GM23248 (cell line): Measurements from ENCODE around the gene CBFA2T3. TPM values are rescaled to one million over a fixed set of nuclear protein-coding genes. Genes with fewer than 3 reads are reported as not detected.

Source experiments
- DNase-seq: peaks from one replicate; pipeline ENCODE4 v3.0.0-alpha.2; 2015
- H2AFZ ChIP-seq: fragments of 200-600 bp; sonication (generic); 2 replicates; pipeline ENCODE4 v1.6.1; 2016; ENCODE audit warnings: antibody characterized with exemption
- H3F3A ChIP-seq: fragments of 200-600 bp; sonication (generic); 2 replicates; pipeline ENCODE4 v1.6.1; 2016; ENCODE audit warnings: mild to moderate bottlenecking, antibody characterized with exemption, mixed run types; ENCODE audit not compliant: insufficient read depth
- H3K27ac ChIP-seq: fragments of 200-600 bp; sonication (generic); 2 replicates; pipeline ENCODE4 v1.5.1; 2016; ENCODE audit warnings: mild to moderate bottlenecking
- H3K27me3 ChIP-seq: fragments of 200-600 bp; sonication (generic); replicated peaks from 2 replicates; pipeline ENCODE4 v1.6.1; 2016; ENCODE audit warnings: mild to moderate bottlenecking; ENCODE audit not compliant: insufficient read depth
- H3K36me3 ChIP-seq: fragments of 200-600 bp; sonication (generic); 2 replicates; pipeline ENCODE4 v1.6.1; 2016; ENCODE audit warnings: low read depth, mild to moderate bottlenecking
- H3K4me1 ChIP-seq: fragments of 200-600 bp; sonication (generic); 2 replicates; pipeline ENCODE4 v1.6.1; 2016; ENCODE audit warnings: mild to moderate bottlenecking; ENCODE audit not compliant: insufficient read depth
- H3K4me2 ChIP-seq: fragments of 200-600 bp; sonication (generic); one replicate; pipeline ENCODE4 v1.6.1; 2016; ENCODE audit warnings: mild to moderate bottlenecking; ENCODE audit not compliant: unreplicated experiment
- H3K4me3 ChIP-seq: fragments of 200-600 bp; sonication (generic); 2 replicates; pipeline ENCODE4 v1.5.1; 2016; ENCODE audit warnings: mild to moderate bottlenecking
- H3K79me2 ChIP-seq: fragments of 200-600 bp; sonication (generic); 2 replicates; pipeline ENCODE4 v1.6.1; 2016; ENCODE audit warnings: mild to moderate bottlenecking; ENCODE audit not compliant: insufficient read depth
- H3K9ac ChIP-seq: fragments of 200-600 bp; sonication (generic); 2 replicates; pipeline ENCODE4 v1.6.1; 2016; ENCODE audit warnings: mild to moderate bottlenecking
- H3K9me2 ChIP-seq: fragments of 200-600 bp; sonication (generic); 2 replicates; pipeline ENCODE4 v1.6.1; 2016; ENCODE audit warnings: mixed run types, mild to moderate bottlenecking, moderate library complexity; ENCODE audit not compliant: insufficient read depth
- H3K9me3 ChIP-seq: fragments of 200-600 bp; sonication (generic); one replicate; pipeline ENCODE4 v1.6.1; 2017; ENCODE audit warnings: low read depth
- H4K20me1 ChIP-seq: fragments of 200-600 bp; sonication (generic); 2 replicates; pipeline ENCODE4 v1.6.0; 2016; ENCODE audit not compliant: insufficient read depth
- EZH2 ChIP-seq: fragments of 200-600 bp; sonication (generic); IDR thresholded peaks from 2 replicates; pipeline ENCODE4 v1.6.1; 2018; ENCODE audit warnings: antibody characterized with exemption, mild to moderate bottlenecking; ENCODE audit not compliant: insufficient read depth, poor library complexity, severe bottlenecking
- EZH2phosphoT487 ChIP-seq: fragments of 200-600 bp; sonication (generic); IDR thresholded peaks from 2 replicates; pipeline ENCODE4 v1.6.1; 2018; ENCODE audit warnings: antibody characterized with exemption, moderate library complexity, mild to moderate bottlenecking, low read depth; ENCODE audit not compliant: insufficient read depth
- WGBS, 2 experiments: methylation state at CpG; one replicate each; pipeline ENCODE4 v1.1.6; 2015 to 2017; ENCODE audit warnings: low lambda C conversion rate in 2 of 2, low coverage in 1 of 2; ENCODE audit errors: missing lambda C conversion rate in 2 of 2; 5-methylcytosine and 5-hydroxymethylcytosine counted together
- in situ Hi-C: fragments of 300-500 bp; cut with MboI; formaldehyde crosslinking; loops from 2 replicates; pipeline ENCODE4 v1.15.0; 2020
- polyA plus RNA-seq: library from polyadenylated mRNA; unstranded; fragments of >200 nt; fragmentation: Nextera tagmentation; extraction: Ambion mirVana; gene quantifications from 2 replicates; pipeline ENCODE4 v1.2.1, GENCODE V29; 2016
- total RNA-seq: library from RNA; depleted of rRNA; stranded (reverse); fragments of >200 nt; shearing (Covaris generic); gene quantifications from 2 replicates; pipeline ENCODE4 v1.2.3, GENCODE V29; 2014

CBFA2T3 gene
- total and polyA plus RNA-seq, 2 experiments from 2014 or later: not detected

DNA sequence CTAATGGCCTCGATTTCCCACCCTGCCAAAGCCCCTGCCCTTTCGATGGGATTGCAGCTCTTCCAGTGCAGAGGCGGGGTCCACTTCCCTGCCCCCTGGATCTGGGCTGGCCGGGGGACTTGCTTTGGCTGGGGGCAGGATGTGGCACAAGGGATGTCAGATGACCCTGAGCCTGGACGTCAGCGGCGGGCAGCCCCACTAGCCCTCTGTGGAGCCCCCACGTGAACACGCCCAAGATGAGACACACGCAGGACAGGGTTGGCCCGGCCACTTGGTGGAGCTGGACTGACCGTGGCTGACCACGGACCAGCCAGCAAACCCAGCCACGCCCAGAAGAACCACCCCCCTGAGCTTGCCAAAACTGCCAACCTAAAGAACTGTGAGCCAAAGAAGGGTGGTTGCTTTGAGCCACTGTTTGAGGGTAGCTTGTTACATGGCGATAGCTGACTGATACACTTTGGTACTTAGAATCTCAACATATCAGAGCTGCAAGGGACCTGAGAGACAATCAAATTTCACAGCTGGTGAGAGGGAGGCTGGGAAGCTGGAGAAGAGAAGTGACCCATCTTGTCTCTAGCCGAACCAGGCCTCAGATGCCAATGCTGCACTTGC is 63.9 kb downstream of the CBFA2T3 start:
- Histone ChIP-seq H3K9me3 (no peaks in the 10 kb centered on the region), H3K4me3 (no peak overlapping the region), H3K4me2 (no peak overlapping the region), H3K4me1 (0 out of 2 replicates have a peak, but pooled peaks cover 2% of the 10 kb centered on the region), H3F3A (no peaks in the 10 kb centered on the region), H4K20me1 (no peaks in the 10 kb centered on the region), H3K27ac (no peak overlapping the region), H2AFZ (no peak overlapping the region), H3K27me3 (no peaks in the 10 kb centered on the region), H3K9me2 (no peaks in the 10 kb centered on the region), H3K9ac (no peak overlapping the region), H3K36me3 (no peaks in the 10 kb centered on the region), H3K79me2 (no peaks in the 10 kb centered on the region)
- TF ChIP-seq EZH2 (no peak), EZH2phosphoT487 (no peak)
- in situ Hi-C loops: no loop called here
- DNase-seq: no peak
- 85 to 92% methylated on average over 13 to 16 of the region's 16 CpGs for WGBS, 2 experiments

DNA sequence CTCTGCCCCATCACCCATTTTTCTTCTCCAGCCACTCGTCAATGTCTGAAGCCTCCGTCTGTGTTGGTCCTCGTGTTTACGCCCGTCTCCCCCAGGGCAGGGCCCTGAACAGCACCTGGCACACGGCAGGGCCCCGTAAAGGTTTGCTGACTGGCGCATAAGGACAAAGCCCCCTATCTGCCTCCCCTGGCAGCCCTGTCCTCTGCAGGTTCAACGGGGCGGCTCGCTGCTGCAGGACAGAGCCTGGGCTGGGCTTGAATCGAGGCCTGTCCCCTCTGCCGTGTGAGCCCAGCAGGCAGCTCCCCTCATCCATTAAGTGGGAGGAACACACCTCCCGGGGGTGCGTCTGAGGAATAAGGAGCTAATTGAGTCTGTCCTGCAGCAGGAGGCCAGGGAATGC is 64.5 kb downstream of the CBFA2T3 start:
- Histone ChIP-seq H2AFZ (no peak overlapping the region), H3K27me3 (no peaks in the 10 kb centered on the region), H3K27ac (no peak overlapping the region), H3K4me2 (no peak overlapping the region), H3K9me2 (no peaks in the 10 kb centered on the region), H3F3A (no peaks in the 10 kb centered on the region), H3K4me1 (0 out of 2 replicates have a peak, but pooled peaks cover 2% of the 10 kb centered on the region), H3K79me2 (no peaks in the 10 kb centered on the region), H3K9me3 (no peaks in the 10 kb centered on the region), H4K20me1 (no peaks in the 10 kb centered on the region), H3K4me3 (no peak overlapping the region), H3K36me3 (no peaks in the 10 kb centered on the region), H3K9ac (no peak overlapping the region)
- 85 to 90% methylated on average over 15 of the region's 15 CpGs for WGBS, 2 experiments
- TF ChIP-seq EZH2 (no peak), EZH2phosphoT487 (no peak)
- in situ Hi-C loops: no loop called here
- DNase-seq: no peak

DNA sequence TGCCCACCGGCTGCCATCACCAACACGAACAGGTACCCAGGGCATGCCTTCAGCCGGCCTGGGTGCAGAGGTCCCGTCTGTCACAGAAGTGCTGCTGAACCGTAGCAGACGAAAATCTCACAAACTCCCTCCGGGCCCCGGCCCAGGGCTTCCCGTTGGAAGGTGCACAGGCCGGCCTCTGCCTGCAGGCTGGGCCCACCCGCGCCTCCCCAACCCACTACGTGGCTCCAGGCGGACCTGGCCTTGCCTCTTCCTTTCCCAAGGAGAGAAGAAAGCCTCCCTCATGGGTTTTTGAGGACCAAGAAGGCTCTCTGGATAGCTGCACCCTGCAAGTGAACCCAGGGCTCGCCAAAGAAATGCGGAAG is 65.1 kb downstream of the CBFA2T3 start:
- H3K4me1 ChIP-seq: 0 out of 2 replicates have a peak, but pooled peaks cover 2% of the 10 kb centered on the region
- no peaks in the 10 kb centered on the region for H3K36me3 ChIP-seq
- no peak overlapping the region for H3K4me3 ChIP-seq
- no peaks in the 10 kb centered on the region for H3K9me3 ChIP-seq
- H2AFZ ChIP-seq: no peak overlapping the region
- in situ Hi-C loops: no loop called here
- H3F3A ChIP-seq: no peaks in the 10 kb centered on the region
- no peak overlapping the region for H3K9ac ChIP-seq
- no peaks in the 10 kb centered on the region for H3K9me2 ChIP-seq
- H3K79me2 ChIP-seq: no peaks in the 10 kb centered on the region
- 82 to 91% methylated on average over 13 to 16 of the region's 16 CpGs for WGBS, 2 experiments
- no peak overlapping the region for H3K4me2 ChIP-seq
- no peak for DNase-seq
- H3K27ac ChIP-seq: no peak overlapping the region
- no peaks in the 10 kb centered on the region for H3K27me3 ChIP-seq
- TF ChIP-seq EZH2 (no peak), EZH2phosphoT487 (no peak)
- H4K20me1 ChIP-seq: no peaks in the 10 kb centered on the region

DNA sequence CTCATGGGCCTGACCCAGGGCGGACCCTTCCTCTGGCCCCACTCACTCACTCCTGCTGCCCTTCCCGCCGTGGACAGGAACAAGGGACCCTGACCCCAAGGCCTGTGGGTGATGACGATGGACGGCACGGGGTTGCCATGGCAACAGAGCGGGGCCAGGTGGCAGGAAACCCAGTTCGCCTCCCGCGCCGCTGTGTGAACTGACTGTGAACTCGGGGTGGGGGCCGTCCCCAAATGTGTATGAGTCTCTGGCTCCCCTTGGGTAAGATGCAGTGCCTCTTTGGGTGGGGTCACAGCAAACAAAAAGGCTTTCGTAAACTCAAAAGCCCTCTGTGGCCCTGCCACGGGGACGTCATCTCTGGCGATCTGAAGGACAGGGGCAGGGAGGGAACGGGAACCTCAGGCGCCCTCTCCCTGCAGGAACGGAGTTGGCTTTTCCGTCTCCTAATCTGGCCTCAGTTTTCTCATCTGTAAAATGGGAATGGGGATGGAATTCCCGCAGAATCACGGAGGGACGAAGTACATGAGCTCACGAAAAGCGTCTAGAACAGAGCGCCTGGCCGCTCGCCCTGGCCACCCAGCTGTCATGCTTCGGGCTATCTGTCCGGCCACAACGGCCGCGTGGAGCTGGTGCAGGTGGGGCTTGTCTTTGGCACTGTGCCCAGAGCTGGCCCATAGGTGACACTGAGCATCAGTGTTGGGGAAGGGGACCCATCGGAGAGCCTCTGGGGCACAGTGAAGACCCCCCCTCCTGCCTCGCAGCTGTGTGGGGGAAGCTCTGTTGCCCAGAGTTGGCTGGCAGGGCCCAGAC is 65.7 kb downstream of the CBFA2T3 start:
- no peaks in the 10 kb centered on the region for H3K27me3 ChIP-seq
- no peak overlapping the region for H3K27ac ChIP-seq
- H4K20me1 ChIP-seq: no peaks in the 10 kb centered on the region
- H3K4me2 ChIP-seq: no peak overlapping the region
- no peaks in the 10 kb centered on the region for H3K79me2 ChIP-seq
- no peak for DNase-seq
- no peak for TF ChIP-seq EZH2
- no peak for TF ChIP-seq EZH2phosphoT487
- no peak overlapping the region for H3K9ac ChIP-seq
- no peaks in the 10 kb centered on the region for H3K36me3 ChIP-seq
- 87 to 88% methylated on average over 34 to 36 of the region's 36 CpGs for WGBS, 2 experiments
- no peaks in the 10 kb centered on the region for H3F3A ChIP-seq
- no peak overlapping the region for H3K4me3 ChIP-seq
- H3K4me1 ChIP-seq: 0 out of 2 replicates have a peak, but pooled peaks cover 2% of the 10 kb centered on the region
- no peaks in the 10 kb centered on the region for H3K9me3 ChIP-seq
- in situ Hi-C loops: no loop called here
- no peaks in the 10 kb centered on the region for H3K9me2 ChIP-seq
- H2AFZ ChIP-seq: no peak overlapping the region
